ENCODE results near the gene MATN1.
"Not testable (repeated sequence)": the region's sequence is repeated elsewhere in the genome, so short reads cannot be mapped to it uniquely, and the experiment has no call there.

The MATN1 gene

DNA sequence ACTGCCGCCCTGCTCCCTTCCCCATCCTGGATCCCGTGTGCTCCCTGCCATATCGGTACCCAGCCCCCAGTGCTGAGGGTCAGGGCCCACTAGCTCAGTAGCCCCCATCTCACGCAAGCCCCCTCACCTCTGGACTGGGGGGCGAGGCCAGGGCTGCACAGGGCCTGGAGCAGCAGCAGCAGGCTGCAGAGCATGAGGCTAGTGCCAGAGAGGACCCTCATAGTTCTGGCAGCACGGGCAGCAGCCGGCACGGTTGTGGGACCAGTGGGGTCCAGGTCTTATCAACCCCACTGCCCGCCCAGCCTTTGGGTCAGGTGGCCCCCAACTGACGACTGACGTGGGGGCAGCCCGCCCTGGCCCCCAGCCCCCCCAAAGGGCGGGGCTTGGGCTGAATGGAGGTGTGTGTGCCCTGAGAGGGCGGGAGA lies at the start of gene MATN1:
MATN1 (minus strand) TSS at position 255 of the 425 bp plus-strand sequence; CDS start at position 221, 34 bp downstream.
- no peak for DNase-seq

- no peak for DNase-seq
Observed at GRCh38 chr1:30771005-30771404, 47.6 kb upstream of the MATN1 start.

DNA sequence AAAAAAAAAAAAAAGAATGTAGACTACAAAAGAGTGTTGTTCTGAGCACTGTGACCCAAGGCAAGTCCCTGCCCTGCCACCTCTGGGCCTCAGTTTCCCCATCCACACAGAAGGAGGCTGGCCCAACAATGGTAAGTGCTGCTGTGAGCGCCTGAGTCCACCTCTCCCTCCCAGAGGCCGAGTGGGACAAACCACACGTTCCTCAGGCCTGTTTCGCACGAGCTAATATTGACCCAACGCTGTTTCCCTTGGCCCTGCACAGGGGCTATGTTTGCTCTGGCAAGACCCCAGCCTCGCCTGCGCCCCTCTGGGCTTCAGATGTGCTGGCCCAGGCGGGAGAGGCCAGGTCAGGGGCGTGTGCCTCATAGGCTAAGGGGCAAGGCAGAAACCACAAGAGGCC lies 46.8 kb upstream of the MATN1 start:
- DNase-seq = no peak

GRCh38 chr1:30768830-30769718 lies 45.7 kb upstream of the MATN1 start:
- DNase-seq = no peak

- DNase-seq = no peak
Observed at GRCh38 chr1:30768159-30768829, 44.9 kb upstream of the MATN1 start.

DNA sequence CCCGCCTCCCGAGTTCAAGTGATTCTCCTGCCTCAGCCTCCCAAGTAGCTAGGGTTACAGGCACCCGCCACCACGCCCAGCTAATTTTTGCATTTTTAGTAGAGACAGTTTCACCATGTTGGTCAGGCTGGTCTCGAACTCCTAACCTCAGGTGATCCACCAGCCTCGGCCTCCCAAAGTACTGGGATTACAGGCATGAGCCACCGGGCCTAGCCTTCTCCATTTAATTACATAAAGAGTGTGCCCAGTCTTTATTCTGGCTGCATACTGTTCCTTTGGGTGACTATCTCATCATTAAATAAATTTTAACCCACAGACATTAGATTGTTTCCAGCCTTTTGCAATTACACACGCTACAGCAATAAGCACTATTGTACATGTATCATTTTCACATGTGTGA lies 43.6 kb upstream of the MATN1 start:
- not testable (repeated sequence) for DNase-seq

DNA sequence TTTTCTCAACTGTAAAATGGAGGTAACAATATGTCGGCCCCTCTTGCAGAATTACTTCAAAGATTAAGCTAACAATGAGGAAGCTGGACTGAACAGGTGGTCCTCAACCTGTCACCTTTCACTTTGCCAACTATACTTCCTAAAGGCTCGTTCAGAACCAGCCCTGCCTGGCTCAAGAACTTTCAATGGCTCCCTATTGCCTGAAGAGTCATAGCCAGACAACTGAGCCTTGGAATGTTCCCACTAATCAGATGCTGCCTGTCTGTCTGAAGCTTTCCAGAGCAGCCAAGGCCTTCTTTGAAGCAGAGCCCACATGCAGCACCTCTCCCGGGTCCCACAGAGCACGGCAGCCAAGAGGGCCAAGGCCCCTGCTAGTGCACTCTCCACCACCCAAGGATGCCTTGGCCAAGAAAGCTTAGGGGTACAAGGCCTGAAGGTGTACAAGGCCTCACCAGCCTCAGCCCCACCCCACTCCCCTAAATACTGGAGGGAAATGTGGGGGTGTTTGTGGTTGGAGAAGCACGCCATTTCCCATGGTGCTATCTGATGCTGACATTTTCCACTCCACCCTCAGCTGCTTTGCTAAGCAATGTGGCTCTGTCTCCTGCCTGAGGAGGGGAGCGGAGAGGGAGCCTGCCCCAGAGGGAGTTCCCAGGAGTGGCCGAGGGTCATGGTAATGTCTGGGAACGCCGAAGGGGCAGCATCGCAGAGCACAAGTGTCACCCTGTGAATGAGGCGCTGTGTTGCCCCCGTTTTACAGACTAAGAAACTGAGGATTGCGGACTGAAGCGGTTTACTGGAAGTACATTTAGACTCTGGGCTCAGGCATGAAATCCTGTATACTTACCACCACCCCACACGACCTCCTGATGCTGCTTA lies 42.4 kb upstream of the MATN1 start:
- DNase-seq = no peak

DNA sequence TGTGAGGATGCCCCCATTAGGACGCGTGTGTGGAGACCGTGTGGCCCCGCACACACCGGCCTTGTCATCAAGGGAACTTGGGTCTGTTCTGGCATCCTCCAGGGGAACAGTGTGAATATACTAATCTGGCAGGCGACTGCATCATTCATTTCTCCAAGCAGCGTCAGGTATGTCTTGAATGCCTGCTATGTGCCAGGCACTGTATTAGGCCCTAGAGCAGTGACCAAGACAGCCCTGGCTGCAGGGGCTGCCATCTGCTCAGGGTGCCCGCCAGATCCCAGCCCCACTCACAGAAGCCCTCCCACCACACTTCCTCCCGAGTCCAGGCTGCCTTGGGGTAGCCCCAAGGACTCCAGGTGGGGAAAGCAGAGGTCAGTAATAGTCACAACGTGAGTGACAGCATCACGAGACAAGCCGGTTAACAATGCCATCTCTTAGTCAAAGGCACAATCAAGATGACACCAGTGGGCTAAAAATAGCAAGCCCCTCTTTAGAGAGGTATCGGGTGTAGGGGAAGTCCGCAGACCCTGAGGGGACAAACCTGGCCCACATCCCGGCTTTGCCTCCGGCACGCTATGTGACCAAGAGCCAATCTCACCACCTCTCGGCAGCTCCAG lies 41.7 kb upstream of the MATN1 start:
- DNase-seq = no peak

- no peak for DNase-seq
Observed at GRCh38 chr1:30764396-30764795, 41.0 kb upstream of the MATN1 start.

DNA sequence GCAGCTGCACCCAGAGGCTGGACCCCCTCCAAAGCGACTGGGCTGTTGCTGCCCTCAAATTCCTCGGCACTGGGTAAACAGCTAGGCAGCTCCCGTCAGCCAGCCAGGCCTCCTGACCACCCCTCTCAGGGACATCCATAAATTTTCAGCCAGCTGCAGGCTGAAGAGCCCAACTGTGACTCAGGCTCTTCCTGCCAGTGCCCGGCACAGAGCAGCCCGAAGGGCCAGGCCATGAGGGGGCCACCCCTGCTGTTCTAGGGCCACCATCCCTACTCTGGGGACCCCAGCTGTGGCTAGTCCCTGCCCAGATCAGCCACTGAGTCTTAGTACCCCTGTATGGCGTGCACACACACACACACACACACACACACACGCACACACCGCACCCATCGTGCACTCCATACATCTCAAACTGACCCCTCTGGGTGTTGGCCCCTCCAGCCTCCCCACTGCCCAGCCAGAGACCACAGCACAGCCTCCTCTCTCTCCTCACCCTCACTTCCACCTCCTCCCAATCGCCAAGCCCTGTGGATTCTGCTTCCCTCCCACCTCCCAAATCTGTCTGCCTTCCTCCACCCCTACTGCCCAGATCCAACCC lies 40.4 kb upstream of the MATN1 start:
- no peak for DNase-seq

DNA sequence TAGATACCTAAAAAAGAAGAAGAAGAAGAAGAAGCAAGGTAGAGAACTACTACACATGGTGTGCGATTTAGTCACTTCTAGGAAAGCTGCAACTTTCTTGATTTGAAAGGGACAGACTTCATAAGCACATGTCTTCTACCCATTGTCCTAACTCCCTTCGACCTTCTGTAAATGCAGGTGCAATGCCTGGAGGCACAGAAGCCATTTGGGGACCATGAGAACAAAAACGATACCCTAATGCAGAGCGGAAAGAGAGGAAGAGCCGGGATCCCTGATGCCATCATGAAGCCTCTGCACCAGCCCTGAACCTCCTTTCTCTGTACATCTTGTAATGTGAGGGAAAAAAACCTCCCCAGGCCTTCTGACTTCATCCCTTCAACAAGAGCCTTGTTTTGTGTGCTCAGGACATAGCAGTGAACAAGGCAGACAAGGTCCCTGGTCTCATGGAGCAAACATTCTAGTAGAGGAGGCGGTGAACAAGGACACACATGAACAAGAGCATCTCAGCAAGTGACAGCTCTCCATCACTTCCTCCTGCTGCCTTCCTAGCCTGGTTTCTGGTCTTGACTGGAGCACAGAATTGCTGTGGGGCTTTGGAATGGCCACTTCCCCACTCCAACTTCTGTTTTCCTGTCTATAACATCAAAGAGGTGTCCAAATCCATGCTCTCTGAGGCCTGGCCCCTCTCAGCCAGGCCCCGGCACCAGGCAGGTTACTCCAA lies 39.7 kb upstream of the MATN1 start:
- DNase-seq = no peak

DNA sequence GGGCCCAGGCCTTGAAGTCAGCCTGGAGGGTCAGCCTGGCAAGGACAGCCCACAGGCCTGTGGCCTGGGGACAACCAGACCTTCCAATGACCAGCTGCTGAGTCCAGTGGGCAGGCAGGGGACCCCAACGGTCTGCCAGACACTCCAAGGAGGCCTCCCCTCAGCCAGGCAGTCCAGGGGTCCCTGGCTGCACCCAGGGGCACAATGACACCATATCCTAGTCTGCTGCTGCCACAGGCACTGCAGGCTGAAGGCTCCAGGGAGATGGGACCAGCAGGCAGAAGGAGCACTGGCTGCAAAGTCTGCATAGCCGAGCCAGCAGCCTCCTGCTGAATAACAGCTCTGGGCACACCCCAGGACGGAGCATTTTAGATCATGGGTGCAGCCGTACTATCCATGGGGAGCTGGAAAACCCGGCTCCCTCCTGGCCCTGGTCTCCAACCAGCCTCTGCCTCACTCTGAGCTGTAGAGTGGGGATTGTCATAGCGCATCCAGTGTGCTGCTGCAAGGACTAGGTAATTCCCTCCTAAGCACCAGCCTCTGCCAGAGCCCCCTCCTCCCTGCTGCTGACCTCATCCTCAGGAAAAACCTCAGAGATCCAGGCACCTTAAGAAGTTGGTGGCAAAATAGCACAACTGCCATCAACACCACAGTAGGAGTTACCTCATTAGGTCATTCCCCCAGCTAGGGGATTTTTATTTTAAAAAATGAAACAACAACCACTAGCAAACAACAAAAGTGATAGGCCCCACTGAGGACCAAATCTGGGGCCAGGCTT lies 39.0 kb upstream of the MATN1 start:
- DNase-seq = no peak

- DNase-seq = no peak
Observed at GRCh38 chr1:30761381-30762151, 38.2 kb upstream of the MATN1 start.

DNA sequence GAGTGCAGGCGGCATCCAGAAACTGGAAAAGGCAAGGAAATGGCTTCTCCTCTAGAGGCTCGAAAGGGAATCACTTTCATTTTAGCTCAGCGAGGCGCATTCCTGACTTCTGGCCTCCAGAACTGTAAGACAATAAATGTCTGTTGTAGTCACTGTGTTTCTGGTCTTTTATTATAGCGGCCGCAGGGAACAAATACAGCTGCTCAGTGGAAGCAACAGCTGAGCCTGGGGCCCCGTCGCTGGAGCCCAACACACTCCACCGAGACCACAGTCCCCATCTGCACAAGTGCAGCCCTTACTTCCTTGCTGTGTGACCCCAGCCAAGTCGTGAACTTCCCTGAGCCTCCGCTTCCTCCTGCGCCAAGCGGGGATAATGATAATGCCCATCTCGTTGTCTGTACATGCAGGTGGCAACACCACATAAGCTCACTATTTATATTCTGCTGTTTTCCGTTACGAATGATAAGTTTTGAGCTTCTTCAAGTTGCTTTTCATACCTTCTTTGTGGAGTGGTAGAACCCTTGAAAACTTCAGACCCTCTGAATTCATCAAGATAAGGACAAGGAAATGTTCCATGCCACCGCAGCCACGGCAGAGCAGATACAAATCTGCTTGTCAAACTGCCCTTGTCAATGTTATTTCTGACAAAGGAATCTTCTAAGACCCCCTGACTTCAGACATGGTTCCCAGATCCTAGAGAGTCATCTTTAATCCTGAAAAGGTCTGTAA lies 37.4 kb upstream of the MATN1 start:
- no peak for DNase-seq

GRCh38 chr1:30759718-30760281 lies 36.4 kb upstream of the MATN1 start:
- DNase-seq = peak; percentile 64

DNA sequence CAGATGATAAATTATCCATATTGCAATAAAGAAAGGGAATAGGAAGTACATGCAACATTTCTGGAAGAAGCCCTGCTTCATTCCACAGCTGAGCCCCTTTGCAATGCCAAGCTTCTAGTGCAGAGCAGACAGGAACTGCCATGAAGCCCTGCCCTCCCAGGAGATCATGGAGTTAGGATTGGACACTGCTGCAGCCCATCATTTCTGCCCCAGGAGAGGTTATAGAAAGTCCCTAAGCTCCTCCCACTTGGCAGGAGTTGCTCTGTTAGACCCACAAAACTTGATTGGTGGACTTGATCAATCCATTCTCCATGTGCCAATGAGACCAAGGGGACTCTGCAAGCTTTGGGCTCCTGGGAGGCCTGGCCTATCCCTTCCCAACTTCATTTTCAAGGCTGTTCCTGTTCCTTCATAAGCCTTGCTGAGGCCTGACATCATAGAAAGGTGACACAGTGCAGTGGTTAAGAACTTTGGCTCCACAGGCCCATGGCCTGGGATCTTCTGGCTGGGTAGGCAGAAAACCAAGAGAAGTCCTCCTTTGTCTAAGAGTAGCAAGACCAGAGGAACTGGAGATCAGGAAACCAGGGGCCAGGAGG lies 35.5 kb upstream of the MATN1 start:
- DNase-seq = no peak

DNA sequence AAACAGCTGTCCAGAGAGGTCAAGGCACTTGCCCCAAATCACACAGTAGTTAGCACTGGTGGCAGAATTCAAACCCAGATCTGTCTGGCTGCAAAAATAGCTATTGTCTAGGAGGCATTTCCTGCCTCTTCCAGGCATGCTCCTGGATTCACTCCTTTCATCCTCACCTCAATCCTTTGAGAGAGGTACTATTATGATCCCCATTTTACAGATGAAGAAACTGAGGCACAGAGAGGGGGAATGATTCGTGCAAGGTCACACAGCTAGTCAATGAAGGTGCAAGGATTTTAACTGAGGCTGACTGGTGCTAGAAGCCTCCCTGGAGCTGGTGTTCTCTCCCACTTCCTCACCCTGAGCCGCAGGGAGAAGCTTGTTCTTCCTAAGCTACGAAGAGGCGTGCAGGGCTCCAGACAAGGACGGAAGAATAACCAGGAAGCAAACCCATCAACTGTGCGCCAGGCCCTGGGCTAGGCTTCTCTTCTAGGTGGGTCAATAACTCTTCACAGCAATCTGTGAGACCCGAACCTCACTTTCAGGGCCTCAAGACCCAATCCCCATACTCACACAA lies 34.8 kb upstream of the MATN1 start:
- no peak for DNase-seq

Data from activated effector memory CD4-positive, alpha-beta T cell treated with Interleukin-2 at 50 U/mL for 16 hours (primary cell).